Ovary (tissue), 3 donors: ENCODE measurements around the gene ACTRT3.

ENCODE experiments used
- EP300 ChIP-seq: sonication (generic); formaldehyde crosslinking; IDR thresholded peaks from one replicate; pipeline ENCODE4 v1.6.1; 2017; ENCODE audit warnings: antibody characterized with exemption
- TF ChIP-seq, protein P1 (sequence below), 3 donors: fragments of 450-650 bp in 2 of 3; fragments of 200-600 bp in 1 of 3; IDR thresholded peaks; one replicate each; pipeline versions ENCODE4 v1.5.1 to v1.8.0; 2016 to 2022; ENCODE audit warnings: antibody characterized with exemption in 3 of 3, mild to moderate bottlenecking in 1 of 3
- donor health status: DM: no; HTN: no; CAD: no.

DNA sequence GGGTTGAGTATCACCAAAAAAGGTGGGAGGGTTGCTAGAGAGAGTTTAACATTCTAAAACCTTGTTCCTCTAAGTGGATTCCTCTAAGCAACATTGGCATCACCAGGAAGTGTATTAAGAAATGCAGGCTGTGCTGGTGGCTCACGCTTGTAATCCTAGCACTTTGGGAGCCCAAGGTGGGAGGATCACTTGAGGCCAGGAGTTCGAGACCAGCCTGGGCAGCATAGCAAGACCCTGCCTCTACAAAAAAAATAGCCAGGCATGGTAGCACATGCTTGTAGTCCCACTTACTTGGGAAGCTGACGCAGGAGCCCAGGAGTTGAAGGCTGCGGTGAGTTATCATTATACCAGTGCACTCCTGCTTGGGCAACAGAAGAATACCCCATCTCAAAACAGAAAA is 8.5 kb upstream of the ACTRT3 start:
- TF ChIP-seq, protein P1, sequence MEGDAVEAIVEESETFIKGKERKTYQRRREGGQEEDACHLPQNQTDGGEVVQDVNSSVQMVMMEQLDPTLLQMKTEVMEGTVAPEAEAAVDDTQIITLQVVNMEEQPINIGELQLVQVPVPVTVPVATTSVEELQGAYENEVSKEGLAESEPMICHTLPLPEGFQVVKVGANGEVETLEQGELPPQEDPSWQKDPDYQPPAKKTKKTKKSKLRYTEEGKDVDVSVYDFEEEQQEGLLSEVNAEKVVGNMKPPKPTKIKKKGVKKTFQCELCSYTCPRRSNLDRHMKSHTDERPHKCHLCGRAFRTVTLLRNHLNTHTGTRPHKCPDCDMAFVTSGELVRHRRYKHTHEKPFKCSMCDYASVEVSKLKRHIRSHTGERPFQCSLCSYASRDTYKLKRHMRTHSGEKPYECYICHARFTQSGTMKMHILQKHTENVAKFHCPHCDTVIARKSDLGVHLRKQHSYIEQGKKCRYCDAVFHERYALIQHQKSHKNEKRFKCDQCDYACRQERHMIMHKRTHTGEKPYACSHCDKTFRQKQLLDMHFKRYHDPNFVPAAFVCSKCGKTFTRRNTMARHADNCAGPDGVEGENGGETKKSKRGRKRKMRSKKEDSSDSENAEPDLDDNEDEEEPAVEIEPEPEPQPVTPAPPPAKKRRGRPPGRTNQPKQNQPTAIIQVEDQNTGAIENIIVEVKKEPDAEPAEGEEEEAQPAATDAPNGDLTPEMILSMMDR (IDR thresholded peaks at IDR 0.05), result no peak
- no peak for TF ChIP-seq EP300
